Adipose tissue (tissue), 3 donors: ENCODE results near the gene PIP4K2C. TPM values are rescaled to one million over a fixed set of nuclear protein-coding genes. Genes with fewer than 3 reads are reported as not detected.
"Not testable (repeated sequence)": the region's sequence is repeated elsewhere in the genome, so short reads cannot be mapped to it uniquely, and the experiment has no call there.

Experiments used
- H3K27ac ChIP-seq: one replicate; pipeline ENCODE4 v1.5.1; 2013; ENCODE audit warnings: low read depth, low read length
- WGBS, 3 donors: extraction: QIAGEN DNeasy Blood & Tissue Kit; methylation state at CpG; one replicate each; pipeline ENCODE4 v1.1.7; 2013; 5-methylcytosine and 5-hydroxymethylcytosine counted together
- polyA plus RNA-seq, 3 donors: library from polyadenylated mRNA; stranded (reverse); fragments of 200-250 nt; gene quantifications; one replicate each; pipeline ENCODE4 v1.2.3, GENCODE V29; 2013
- donor health status: healthy with polysubstance abuse.
- donor health status: Bipolar disorder and iron deficiency.
- donor health status: healthy.

Gene PIP4K2C
- polyA plus RNA-seq, 3 donors = 8.8 to 10.2 (median 10.1) TPM

GRCh38 chr12:57641699-57642442 is 50.9 kb downstream of the PIP4K2C start:
- WGBS, 3 donors = 35 to 58% (median 51%) methylated on average over 5 of the region's 5 CpGs

GRCh38 chr12:57645990-57646658 is 55.1 kb downstream of the PIP4K2C start:
- WGBS, 3 donors = 64 to 79% (median 77%) methylated on average over 11 to 13 of the region's 13 CpGs
- H3K27ac ChIP-seq = not testable (repeated sequence)

More at GRCh38 chr12:57641699-57642442, 50.9 kb downstream of the PIP4K2C start:
- no peak overlapping the region for H3K27ac ChIP-seq

DNA sequence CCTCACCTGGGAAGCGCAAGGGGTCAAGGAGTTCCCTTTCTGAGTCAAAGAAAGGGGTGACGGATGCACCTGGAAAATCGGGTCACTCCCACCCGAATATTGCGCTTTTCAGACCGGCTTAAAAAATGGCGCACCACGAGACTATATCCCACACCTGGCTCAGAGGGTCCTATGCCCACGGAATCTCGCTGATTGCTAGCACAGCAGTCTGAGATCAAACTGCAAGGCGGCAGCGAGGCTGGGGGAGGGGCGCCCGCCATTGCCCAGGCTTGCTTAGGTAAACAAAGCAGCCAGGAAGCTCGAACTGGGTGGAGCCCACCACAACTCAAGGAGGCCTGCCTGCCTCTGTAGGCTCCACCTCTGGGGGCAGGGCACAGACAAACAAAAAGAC is 55.7 kb downstream of the PIP4K2C start:
- 84 to 100% (median 100%) methylated on average over 2 to 7 of the region's 15 CpGs for WGBS, 3 donors

More for the DNA sequence above, 55.7 kb downstream of the PIP4K2C start:
- H3K27ac ChIP-seq = not testable (repeated sequence)

Other genes starting within 250 kb of the PIP4K2C start
- 10 to 100 TPM; 11.7 to 24.2 (median 18.1) TPM for gene R3HDM2, start 160.1 kb upstream of the PIP4K2C start, polyA plus RNA-seq
- under 1 TPM in 1 of 3 donors, not detected in 2; 0.03 TPM for gene INHBC, start 156.4 kb upstream of the PIP4K2C start, polyA plus RNA-seq
- gene INHBE, start 135.9 kb upstream of the PIP4K2C start, polyA plus RNA-seq = not detected
- gene GLI1, start 131.4 kb upstream of the PIP4K2C start, polyA plus RNA-seq = under 1 TPM; 0.11 to 0.25 (median 0.18) TPM
- 10 to 100 TPM in 2 of 3 donors, 1 to 10 TPM in 1; 2.6 to 33.6 (median 28.7) TPM for gene ARHGAP9, start 111.3 kb upstream of the PIP4K2C start, polyA plus RNA-seq
- 10 to 100 TPM; 31.7 to 67.0 (median 42.7) TPM for gene MARS1, start 103.1 kb upstream of the PIP4K2C start, polyA plus RNA-seq
- 10 to 100 TPM; 27.4 to 30.6 (median 28.1) TPM for gene DDIT3, start 70.7 kb upstream of the PIP4K2C start, polyA plus RNA-seq
- gene MBD6, start 68.4 kb upstream of the PIP4K2C start, polyA plus RNA-seq = 10 to 100 TPM; 20.9 to 32.4 (median 24.8) TPM
- 10 to 100 TPM; 88.6 to 95.1 (median 93.2) TPM for gene DCTN2, start 44.0 kb upstream of the PIP4K2C start, polyA plus RNA-seq
- gene KIF5A, start 41.1 kb upstream of the PIP4K2C start, polyA plus RNA-seq = under 1 TPM; 0.04 to 0.41 (median 0.11) TPM
- 10 to 100 TPM in 2 of 3 donors, 1 to 10 TPM in 1; 8.4 to 23.3 (median 14.5) TPM for gene DTX3, start 13.6 kb downstream of the PIP4K2C start, polyA plus RNA-seq
- gene ARHGEF25, start 20.2 kb downstream of the PIP4K2C start, polyA plus RNA-seq = 10 to 100 TPM in 2 of 3 donors, 1 to 10 TPM in 1; 4.7 to 69.7 (median 10.8) TPM
- gene B4GALNT1, start 42.0 kb downstream of the PIP4K2C start, polyA plus RNA-seq = 1 to 10 TPM in 1 of 3 donors, under 1 TPM in 2; 0.35 to 2.5 (median 0.70) TPM
- 100 to 1,000 TPM; 176 to 204 (median 192) TPM for gene OS9, start 102.9 kb downstream of the PIP4K2C start, polyA plus RNA-seq
- gene AGAP2, start 147.6 kb downstream of the PIP4K2C start, polyA plus RNA-seq = 1 to 10 TPM in 2 of 3 donors, under 1 TPM in 1; 0.77 to 3.1 (median 2.2) TPM
- 10 to 100 TPM; 30.1 to 38.8 (median 36.2) TPM for gene TSPAN31, start 153.8 kb downstream of the PIP4K2C start, polyA plus RNA-seq
- 10 to 100 TPM; 50.9 to 96.4 (median 73.9) TPM for gene CDK4, start 161.1 kb downstream of the PIP4K2C start, polyA plus RNA-seq
- gene MARCHF9, start 163.9 kb downstream of the PIP4K2C start, polyA plus RNA-seq = 1 to 10 TPM; 5.3 to 8.8 (median 7.4) TPM
- 1 to 10 TPM in 2 of 3 donors, not detected in 1; 3.0 to 4.2 TPM for gene CYP27B1, start 175.9 kb downstream of the PIP4K2C start, polyA plus RNA-seq
- gene METTL1, start 180.9 kb downstream of the PIP4K2C start, polyA plus RNA-seq = 10 to 100 TPM; 20.9 to 25.8 (median 24.9) TPM
- gene EEF1AKMT3, start 181.4 kb downstream of the PIP4K2C start, polyA plus RNA-seq = 10 to 100 TPM in 1 of 3 donors, 1 to 10 TPM in 2; 5.5 to 12.0 (median 6.3) TPM
- gene TSFM, start 191.6 kb downstream of the PIP4K2C start, polyA plus RNA-seq = 10 to 100 TPM; 14.4 to 32.6 (median 23.8) TPM
- 1 to 10 TPM; 3.4 to 7.0 (median 6.9) TPM for gene AVIL, start 227.5 kb downstream of the PIP4K2C start, polyA plus RNA-seq